ENCODE results near the gene GLE1.

The GLE1 gene

GRCh38 chr9:128504485-128505413, at the start of gene GLE1:
TSS of gene GLE1 (plus strand) at chr9:128504719. CDS start at chr9:128504806, 87 bp downstream.
- DNase-seq (ENCODE audit: low read depth in 2 of 2), result peak; percentile 65 to 74

- DNase-seq (ENCODE audit: low read depth in 2 of 2), result no peak
These were observed 49.5 kb upstream of the GLE1 start for GRCh38 chr9:128454991-128455390.

DNA sequence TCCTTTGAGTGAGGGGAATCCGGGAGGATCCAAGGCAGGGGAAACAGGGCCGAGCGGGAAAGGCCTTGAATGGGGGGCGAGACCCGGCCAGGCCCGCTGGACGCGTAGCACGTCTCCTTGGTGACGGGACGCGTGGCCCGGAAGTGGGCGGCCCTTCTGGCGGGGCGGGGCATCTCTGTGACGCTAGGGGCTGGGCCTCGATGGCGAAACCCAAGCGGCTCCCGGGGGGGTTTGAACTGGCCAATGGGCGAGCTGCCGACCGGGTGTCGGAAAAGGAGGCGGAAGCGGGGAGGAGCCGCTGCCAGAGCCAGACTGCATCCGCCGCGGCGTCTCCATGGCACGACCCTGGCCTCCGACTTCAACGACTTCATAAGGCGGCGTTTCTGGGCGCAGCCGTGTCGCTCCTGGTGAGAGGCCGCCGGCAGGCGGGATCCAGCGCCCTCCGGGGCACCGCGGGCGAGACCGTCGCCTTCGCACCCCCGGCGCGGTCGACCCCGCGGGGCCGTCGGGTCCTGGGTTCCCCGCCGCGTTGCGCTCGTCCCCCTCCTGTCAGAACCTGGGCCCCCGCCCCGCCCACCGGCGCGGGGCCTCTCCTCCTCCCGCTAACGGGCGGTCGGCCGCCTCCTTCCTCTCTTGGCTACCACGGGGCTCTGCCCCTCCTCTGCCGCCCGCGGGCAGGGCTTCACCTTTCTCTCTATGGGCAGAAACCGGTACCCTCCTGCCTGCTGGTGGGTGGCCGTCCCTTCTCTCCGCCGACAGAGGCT, 48.5 kb upstream of the GLE1 start, which contains the start of gene ODF2:
Gene ODF2, plus strand, starts transcription at position 158 of the 764 bp plus-strand sequence. Its CDS starts 86 bp downstream, at position 244.
- DNase-seq (ENCODE audit: low read depth in 2 of 2), result peak; percentile 81 to 88

GRCh38 chr9:128456613-128457061, 47.9 kb upstream of the GLE1 start:
- DNase-seq (ENCODE audit: low read depth in 2 of 2), result peak; percentile 20 to 39

DNA sequence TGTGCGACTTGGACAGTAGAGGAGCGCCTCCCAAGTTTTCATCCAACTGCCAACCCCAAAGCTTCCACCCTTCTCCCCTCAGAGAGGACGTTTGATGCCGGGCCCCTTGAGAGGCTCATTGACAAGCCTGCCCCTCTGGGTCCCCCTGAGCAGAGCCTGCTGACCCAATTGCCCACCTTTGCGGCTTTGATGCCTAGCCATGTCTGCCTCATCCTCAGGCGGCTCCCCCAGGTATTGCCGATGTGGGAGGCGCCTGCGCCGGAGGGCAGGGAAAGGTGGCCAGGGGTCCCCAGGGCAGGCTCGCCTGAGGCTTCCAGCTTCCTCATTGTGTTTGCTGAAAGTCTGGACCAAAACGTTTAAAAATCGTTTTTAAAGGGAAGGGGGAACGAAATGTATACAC, 47.3 kb upstream of the GLE1 start:
- DNase-seq (ENCODE audit: low read depth in 2 of 2), result no peak

DNA sequence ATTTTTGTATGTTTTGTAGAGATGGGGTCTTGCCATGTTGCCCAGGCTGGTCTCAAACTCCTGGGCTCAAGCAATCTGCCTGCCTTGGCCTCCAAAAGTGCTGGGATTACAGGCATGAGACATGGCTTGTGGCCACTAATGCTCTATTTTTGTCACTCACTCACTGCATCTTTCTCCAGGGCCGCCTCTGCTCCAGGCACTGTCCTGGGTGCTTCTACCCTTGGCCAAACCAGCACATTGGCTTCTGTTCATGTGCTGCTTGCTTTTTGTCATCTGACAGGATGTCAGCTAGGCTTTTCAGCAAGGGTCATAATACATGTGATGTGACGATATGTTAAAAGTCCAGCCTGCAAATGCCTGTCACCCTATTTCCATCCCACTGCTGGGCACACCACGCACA, 45.5 kb upstream of the GLE1 start:
- DNase-seq (ENCODE audit: low read depth in 2 of 2), result no peak

- DNase-seq (ENCODE audit: low read depth in 2 of 2), result no peak
These were observed 35.4 kb upstream of the GLE1 start for GRCh38 chr9:128469070-128469469.

DNA sequence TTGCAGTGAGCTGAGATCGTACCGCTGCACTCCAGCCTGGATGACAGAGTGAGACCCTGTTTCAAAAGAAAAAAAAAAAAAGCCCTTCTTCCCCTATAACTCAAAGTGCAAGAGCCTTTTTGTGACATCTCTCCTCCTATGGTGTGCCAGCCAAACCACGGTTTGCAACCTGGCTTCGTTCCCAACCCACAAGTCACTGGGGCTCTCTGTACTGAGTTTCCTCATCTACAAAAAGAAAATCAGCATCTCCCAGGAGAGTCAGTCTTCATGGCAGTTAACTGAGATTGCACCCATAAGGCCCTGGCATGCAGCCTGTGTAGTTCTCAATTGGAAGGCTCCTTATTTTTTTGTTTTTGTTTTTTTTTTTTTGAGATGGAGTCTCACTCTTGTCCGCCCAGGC, 34.0 kb upstream of the GLE1 start:
- DNase-seq (ENCODE audit: low read depth in 2 of 2), result no peak

DNA sequence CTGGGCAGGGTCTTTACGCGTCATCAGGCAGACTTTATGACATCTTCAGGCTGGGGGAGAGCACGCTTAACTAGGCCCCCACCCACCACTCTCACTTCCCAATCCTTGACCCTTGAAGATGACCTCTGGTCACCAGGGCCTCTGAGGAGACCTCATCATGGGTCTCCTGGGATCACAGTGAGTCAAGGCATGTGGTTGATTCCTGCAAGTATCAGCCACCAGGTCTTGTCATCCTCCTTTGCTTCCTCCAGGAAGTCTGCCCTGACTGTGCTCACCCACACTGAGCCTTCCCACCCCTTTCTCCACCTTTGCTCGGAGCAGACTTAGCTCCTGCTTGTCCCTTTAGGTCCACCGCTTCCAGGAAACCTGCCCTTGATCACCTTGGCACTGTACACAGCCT, 31.4 kb upstream of the GLE1 start:
- DNase-seq (ENCODE audit: low read depth in 2 of 2), result no peak

- DNase-seq (ENCODE audit: low read depth in 2 of 2), result no peak
These were observed 28.7 kb upstream of the GLE1 start for GRCh38 chr9:128475867-128476266.

DNA sequence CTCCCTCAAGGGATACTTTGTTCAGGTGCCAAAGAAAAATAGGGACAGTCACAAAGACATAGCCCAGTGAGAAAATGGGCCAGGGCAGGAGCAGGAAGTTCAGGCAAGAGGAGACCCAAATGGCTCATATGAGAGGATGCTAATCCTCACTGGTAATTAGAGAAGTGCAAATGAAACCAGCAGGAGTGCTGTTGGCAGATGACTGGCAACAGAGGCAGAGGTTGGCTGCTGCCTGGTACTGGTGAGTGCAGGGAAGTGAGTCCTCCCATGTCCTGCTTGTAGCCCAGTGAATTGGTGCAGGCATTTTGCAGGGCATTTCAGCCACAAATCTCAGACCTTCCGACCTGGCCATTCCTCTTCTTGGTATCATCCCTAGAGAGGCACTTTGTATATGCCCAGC, 25.3 kb upstream of the GLE1 start:
- DNase-seq (ENCODE audit: low read depth in 2 of 2), result no peak

GRCh38 chr9:128481561-128481960, 23.0 kb upstream of the GLE1 start:
- no peak for DNase-seq (ENCODE audit: low read depth in 2 of 2)

DNA sequence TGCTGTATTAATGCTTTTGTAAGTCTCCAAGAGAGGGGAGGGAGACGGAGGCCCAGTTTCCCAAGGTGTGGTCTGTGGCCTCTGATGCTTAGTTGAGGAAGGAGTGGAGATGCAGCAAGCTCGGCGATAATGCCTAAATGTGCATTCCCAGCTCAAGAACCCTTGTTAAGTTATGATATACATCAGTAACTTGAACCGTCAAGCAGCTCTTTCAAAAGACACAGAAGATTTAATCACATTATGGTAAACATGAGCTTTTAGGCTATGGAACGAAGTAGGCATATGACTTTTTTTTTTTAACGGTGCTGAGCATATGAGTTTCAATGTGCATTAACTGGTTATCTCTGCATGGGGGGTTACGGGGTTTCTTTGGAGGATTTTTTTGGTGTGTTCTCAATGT, 22.3 kb upstream of the GLE1 start:
- no peak for DNase-seq (ENCODE audit: low read depth in 2 of 2)

DNA sequence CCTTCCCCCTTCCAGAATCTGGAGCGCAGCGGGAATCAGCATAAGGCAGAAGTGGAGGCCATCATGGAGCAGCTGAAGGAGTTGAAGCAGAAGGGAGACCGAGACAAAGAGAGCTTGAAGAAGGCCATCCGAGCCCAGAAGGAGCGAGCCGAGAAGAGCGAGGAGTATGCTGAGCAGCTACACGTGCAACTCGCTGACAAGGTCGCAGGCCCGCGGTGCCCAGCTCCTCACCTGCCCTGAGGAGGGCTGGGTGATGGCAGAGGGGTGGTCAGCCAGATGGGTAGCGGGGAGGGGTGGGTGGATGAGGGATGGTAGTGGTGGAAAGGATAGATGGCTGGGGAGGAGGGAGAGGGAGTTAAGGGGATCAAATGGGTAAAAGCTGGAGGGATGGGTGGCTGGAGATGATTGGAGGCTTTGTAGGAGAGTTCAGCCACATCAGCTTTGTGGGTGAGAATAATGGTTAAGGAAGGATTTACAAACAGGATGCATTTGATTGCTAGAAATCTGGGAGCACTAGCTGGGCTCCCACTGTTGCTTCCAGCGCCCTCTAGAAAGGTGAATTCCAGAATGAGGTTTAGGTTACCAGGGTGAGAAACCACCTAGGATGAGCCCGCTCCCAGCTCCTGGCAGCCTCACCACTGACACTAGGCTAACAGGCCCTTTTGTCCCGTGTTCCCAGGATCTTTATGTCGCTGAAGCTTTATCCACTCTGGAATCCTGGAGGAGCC, 19.7 kb upstream of the GLE1 start:
- DNase-seq (ENCODE audit: low read depth in 2 of 2), result no peak

DNA sequence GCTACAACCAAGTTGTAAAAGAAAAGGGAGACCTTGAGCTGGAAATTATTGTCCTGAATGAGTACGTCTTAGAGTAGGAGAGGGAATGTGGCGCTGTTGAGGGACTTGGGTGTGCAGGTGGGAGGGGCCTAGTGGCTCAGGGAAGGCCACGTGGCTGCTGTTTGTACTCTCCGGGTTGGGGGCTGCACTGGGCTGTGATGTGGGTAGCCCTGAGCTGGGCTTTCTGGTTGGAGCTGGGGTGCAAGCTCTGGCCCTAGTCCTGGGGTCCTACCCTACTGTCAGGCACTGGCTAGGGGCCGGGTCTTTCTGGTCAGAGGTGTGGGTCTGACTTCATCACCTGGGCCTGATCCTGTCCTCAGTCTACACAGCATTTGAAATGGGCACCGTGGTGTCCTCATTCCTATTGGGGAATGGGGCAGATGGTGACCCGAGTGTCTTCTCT, 19.1 kb upstream of the GLE1 start:
- DNase-seq (ENCODE audit: low read depth in 2 of 2), result no peak

DNA sequence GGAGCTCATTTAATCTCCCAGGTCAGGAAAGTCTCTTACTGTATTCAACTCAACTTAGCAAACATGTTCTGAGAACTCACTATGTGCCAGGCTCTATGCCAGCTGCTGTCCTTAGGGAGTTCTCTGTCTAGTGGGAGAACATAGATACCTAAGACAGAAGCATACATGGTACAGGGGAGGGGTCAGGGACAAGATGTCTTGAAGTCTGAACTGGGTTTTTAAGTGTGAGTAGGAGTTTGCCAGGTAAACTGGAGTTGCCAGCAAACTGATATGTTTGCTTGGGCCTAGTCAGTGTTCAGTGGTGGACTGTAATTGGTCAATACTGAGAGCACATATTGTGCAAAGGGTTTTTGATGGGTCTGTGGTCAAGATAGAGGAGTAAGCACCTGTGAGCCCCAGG, 18.3 kb upstream of the GLE1 start:
- DNase-seq (ENCODE audit: low read depth in 2 of 2), result no peak

DNA sequence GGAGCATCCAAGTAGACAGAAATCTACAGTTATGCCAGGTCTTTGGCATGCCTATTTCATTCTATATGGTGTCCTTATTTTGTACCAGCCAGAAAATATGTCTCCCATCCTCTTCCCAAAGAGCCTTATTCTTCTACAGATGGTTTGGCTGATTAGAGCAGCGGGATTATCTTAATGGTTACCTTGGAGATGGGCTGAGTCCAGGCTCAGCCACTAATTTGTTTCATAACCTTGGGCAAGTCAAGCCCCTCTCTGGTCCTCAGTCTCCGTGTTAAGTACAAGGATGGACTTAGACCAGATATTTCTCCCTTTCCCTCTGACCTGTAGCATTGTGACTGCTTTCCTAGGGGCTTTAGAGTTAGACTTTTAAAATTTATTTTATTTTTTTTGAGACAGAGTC, 11.1 kb upstream of the GLE1 start:
- DNase-seq (ENCODE audit: low read depth in 2 of 2), result no peak

DNA sequence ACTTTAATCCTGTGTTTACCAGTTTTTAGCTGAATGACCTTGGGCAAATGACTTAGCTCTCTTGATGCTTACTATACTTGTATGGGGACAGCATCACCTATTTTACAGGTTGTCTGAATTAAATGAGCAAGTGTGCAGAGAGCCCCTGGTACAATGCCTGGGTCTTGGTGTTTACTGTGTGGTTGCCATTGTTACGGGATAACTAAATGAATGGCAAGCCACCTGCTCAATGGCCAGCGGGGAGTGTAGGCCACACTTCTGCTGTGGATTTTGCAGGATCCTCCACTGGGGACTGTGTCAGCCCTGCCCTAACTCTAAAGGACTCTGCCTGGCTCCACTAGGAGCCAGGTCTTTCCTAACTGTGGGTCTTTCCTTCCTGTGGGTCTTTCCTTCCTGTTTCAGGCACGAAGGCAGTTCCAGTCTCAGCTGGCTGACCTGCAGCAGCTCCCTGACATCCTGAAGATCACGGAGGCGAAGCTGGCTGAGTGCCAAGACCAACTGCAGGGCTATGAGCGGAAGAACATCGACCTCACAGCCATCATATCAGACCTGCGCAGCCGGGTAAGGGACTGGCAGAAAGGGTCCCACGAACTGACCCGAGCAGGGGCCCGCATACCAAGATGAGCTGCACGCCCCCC, 10.3 kb upstream of the GLE1 start:
- DNase-seq (ENCODE audit: low read depth in 2 of 2), result no peak

- no peak for DNase-seq (ENCODE audit: low read depth in 2 of 2)
These were observed 9.8 kb upstream of the GLE1 start for GRCh38 chr9:128494746-128495129.

- no peak for DNase-seq (ENCODE audit: low read depth in 2 of 2)
These were observed 9.2 kb upstream of the GLE1 start for GRCh38 chr9:128495296-128495695.

DNA sequence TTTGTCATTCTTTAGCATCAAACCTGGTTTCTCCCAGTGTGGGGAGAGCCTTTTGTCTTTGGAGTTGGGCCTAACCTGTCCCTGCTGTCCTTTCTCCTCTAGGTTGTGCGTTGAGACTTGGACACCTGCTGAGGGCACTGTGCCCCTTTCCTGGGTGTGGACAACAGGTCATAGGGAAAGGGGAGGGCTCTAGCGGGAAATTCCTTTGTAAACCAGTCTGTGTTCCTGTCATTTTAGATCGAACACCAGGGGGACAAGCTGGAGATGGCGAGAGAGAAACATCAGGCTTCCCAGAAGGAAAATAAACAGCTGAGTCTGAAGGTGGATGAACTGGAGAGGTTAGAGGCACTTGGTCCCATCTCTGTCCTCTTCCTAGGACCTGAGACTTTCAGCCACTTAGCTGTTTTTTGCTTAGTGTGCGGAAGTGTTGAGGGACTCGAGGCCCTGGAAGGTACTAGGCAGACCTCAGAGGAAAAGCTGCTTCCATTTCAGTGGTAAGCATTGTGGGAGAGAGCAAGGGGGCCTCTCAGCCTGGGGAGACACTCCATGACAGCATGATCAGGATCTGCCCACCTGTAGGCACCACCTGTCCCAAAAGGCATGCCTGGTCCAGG, 8.6 kb upstream of the GLE1 start:
- no peak for DNase-seq (ENCODE audit: low read depth in 2 of 2)

All from fibroblast of skin of left biceps (primary cell).